Endothelial cell (in vitro differentiated cells): ENCODE results near the gene MROH8. TPM values are rescaled to one million over a fixed set of nuclear protein-coding genes. Genes with fewer than 3 reads are reported as not detected.
"Not testable (repeated sequence)": the region's sequence is repeated elsewhere in the genome, so short reads cannot be mapped to it uniquely, and the experiment has no call there.

Experiments used
- DNase-seq: peaks from one replicate; pipeline ENCODE4 v3.0.0; 2021; ENCODE audit warnings: low spot score
- H3K27ac Mint-ChIP-seq: one replicate; pipeline ENCODE4 v1.8.0; 2021; ENCODE audit warnings: mixed read lengths, inconsistent platforms; ENCODE audit not compliant: unreplicated experiment
- H3K27me3 Mint-ChIP-seq: one replicate; pipeline ENCODE4 v1.8.0; 2021; ENCODE audit warnings: mild to moderate bottlenecking, moderate library complexity, mixed read lengths, inconsistent platforms; ENCODE audit not compliant: unreplicated experiment
- H3K36me3 Mint-ChIP-seq: one replicate; pipeline ENCODE4 v1.8.0; 2021; ENCODE audit warnings: mild to moderate bottlenecking, low read depth, mixed read lengths, inconsistent platforms; ENCODE audit not compliant: unreplicated experiment
- H3K4me1 Mint-ChIP-seq: one replicate; pipeline ENCODE4 v1.8.0; 2021; ENCODE audit warnings: mild to moderate bottlenecking, mixed read lengths, inconsistent platforms; ENCODE audit not compliant: unreplicated experiment
- H3K4me3 Mint-ChIP-seq: one replicate; pipeline ENCODE4 v1.8.0; 2021; ENCODE audit warnings: mild to moderate bottlenecking, mixed read lengths, inconsistent platforms; ENCODE audit not compliant: unreplicated experiment
- H3K9me3 Mint-ChIP-seq: one replicate; pipeline ENCODE4 v1.8.0; 2021; ENCODE audit warnings: mixed read lengths, inconsistent platforms; ENCODE audit not compliant: unreplicated experiment
- total RNA-seq: library from RNA; stranded (reverse); fragmentation: NEBNext Ultra II Directional; extraction: Animal tissue kit (Norgen Biotek cat#: 25700); gene quantifications from one replicate; pipeline ENCODE4 v1.2.1, GENCODE V29; 2021; ENCODE audit not compliant: unreplicated experiment
- TF ChIP-seq, protein P1 (sequence below): fragments of 200-600 bp; sonication (generic); IDR thresholded peaks from one replicate; pipeline ENCODE4 v1.5.0; 2021; ENCODE audit warnings: antibody characterized with exemption; ENCODE audit not compliant: unreplicated experiment

MROH8 gene
- total RNA-seq, 1 donor from 2014 or later: 4.3 TPM

DNA sequence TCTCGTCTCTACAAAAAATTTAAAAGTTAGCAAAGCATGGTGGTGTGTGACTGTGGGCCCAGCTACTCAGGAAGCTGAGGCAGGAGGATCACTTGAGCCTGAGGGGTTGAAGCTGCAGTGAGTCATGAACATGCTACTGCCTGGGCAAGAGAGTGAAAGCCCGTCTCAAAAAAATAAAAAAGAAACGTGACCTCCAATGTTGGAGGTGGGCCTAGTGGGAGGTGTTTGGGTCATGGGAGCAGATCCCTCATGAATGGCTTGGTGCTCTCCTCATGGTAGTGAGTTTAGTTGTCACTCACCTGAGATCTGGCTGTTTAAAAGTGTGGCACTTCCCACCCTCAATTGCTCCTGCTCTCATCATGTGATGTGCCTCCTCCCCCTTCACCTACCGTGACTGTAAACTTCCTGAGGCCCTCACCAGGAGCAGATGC is 107.9 kb downstream of the MROH8 start:
- DNase-seq: no peak
- H3K4me1 Mint-ChIP-seq: no peaks in the 10 kb centered on the region
- H3K27me3 Mint-ChIP-seq: no peaks in the 10 kb centered on the region
- no peak overlapping the region for H3K27ac Mint-ChIP-seq
- peaks cover 3% of the 10 kb centered on the region for H3K36me3 Mint-ChIP-seq
- no peaks in the 10 kb centered on the region for H3K9me3 Mint-ChIP-seq
- TF ChIP-seq, protein P1, sequence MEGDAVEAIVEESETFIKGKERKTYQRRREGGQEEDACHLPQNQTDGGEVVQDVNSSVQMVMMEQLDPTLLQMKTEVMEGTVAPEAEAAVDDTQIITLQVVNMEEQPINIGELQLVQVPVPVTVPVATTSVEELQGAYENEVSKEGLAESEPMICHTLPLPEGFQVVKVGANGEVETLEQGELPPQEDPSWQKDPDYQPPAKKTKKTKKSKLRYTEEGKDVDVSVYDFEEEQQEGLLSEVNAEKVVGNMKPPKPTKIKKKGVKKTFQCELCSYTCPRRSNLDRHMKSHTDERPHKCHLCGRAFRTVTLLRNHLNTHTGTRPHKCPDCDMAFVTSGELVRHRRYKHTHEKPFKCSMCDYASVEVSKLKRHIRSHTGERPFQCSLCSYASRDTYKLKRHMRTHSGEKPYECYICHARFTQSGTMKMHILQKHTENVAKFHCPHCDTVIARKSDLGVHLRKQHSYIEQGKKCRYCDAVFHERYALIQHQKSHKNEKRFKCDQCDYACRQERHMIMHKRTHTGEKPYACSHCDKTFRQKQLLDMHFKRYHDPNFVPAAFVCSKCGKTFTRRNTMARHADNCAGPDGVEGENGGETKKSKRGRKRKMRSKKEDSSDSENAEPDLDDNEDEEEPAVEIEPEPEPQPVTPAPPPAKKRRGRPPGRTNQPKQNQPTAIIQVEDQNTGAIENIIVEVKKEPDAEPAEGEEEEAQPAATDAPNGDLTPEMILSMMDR: no peak
- no peak overlapping the region for H3K4me3 Mint-ChIP-seq

DNA sequence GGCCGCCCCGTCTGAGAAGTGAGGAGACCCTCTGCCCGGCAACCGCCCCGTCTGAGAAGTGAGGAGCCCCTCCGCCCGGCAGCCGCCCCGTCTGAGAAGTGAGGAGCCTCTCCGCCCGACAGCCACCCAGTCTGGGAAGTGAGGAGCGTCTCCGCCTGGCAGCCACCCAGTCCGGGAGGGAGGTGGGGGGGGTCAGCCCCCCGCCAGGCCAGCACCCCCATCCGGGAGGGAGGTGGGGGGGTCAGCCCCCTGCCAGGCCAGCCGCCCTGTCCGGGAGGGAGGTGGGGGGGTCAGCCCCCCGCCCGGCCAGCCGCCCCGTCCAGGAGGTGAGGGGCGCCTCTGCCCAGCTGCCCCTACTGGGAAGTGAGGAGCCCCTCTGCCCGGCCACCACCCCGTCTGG is 109.8 kb downstream of the MROH8 start:
- H3K4me1 Mint-ChIP-seq, H3K36me3 Mint-ChIP-seq, DNase-seq, H3K27me3 Mint-ChIP-seq, H3K27ac Mint-ChIP-seq, H3K9me3 Mint-ChIP-seq, H3K4me3 Mint-ChIP-seq: not testable (repeated sequence)

DNA sequence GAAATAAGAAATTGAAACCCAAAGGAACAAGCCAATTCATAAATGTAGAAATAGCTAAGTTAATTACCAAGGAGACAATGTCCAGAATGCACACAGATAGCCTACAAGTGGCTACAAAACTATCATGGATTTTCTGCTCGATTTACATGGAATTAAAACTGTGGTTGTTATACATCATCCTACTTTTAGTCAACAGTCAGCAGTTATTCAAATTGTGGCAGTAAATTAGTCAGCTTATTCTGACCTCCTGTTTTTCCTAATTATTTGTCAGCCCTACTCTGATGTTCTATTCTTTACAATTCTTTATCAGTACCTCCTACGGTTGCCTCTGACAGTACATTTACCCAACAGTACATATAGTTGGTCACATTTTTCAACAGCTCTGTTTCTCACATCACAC is 113.2 kb downstream of the MROH8 start:
- no peak overlapping the region for H3K4me3 Mint-ChIP-seq

DNA sequence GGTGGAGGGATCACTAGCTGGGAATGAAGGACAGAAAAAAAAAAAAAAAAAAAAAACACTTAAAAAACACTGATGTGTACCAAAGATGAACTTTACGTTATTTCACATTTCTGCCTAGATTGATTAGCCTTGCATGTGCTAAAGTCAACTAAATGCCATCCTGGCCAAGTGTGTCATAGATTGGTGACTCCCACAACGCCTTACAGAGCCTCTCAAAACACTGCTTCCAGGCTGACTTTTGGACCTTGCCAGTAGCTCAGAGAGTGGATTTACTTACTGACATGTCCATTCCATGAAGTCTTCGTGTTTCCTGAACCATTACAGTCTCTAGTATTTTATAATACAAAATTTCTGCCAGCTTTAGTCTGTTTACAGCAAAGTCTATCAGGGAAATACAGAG is 124.1 kb downstream of the MROH8 start:
- Mint-ChIP-seq H3K9me3 (no peaks in the 10 kb centered on the region), H3K4me1 (no peaks in the 10 kb centered on the region), H3K36me3 (peaks cover 15% of the 10 kb centered on the region), H3K27me3 (no peaks in the 10 kb centered on the region), H3K4me3 (no peak overlapping the region), H3K27ac (no peak overlapping the region)
- DNase-seq: no peak
- TF ChIP-seq, protein P1: no peak

More for the DNA sequence above, 113.2 kb downstream of the MROH8 start:
- H3K36me3 Mint-ChIP-seq: peaks cover 3% of the 10 kb centered on the region
- no peaks in the 10 kb centered on the region for H3K4me1 Mint-ChIP-seq
- TF ChIP-seq, protein P1: no peak
- no peaks in the 10 kb centered on the region for H3K9me3 Mint-ChIP-seq
- no peaks in the 10 kb centered on the region for H3K27me3 Mint-ChIP-seq
- no peak for DNase-seq
- no peak overlapping the region for H3K27ac Mint-ChIP-seq

DNA sequence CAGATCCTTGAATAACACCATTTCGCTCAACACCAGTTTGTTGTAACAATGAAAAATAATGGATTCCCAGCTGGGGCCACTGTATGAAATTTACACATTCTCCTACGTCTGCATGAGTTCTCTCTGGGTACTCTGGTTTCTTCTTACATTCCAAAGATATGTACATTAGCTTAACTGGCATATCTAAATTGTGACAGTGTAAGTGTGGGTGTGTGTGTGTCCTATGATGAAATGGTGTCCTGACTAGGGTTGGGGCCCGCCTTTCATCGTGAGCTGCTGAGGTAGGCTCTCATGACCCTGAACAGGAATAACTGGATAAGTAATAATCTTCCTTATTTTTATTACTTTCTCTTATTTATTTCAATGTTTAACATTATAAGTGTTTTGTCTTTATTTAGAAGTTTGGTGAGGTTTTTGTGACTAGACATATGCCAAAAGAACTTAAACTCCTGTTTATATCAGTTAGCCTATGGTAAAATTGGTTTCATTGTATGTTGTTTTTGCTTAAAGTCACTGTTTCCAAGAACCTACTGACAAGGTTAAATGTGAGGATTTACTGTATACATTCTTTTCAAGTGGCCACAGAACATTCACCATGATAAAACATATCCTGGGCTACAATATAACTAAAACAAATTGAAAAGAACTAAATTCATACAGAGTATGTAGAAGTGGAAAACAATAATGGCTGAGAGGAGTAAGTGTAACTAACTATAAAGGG is 126.0 kb downstream of the MROH8 start:
- H3K36me3 Mint-ChIP-seq: peaks cover 15% of the 10 kb centered on the region
- H3K4me3 Mint-ChIP-seq: no peak overlapping the region
- H3K27ac Mint-ChIP-seq: no peak overlapping the region

More for the DNA sequence above, 126.0 kb downstream of the MROH8 start:
- Mint-ChIP-seq H3K4me1 (no peaks in the 10 kb centered on the region), H3K27me3 (no peaks in the 10 kb centered on the region), H3K9me3 (no peaks in the 10 kb centered on the region)
- no peak for DNase-seq
- TF ChIP-seq, protein P1: no peak

Other genes starting within 250 kb of the MROH8 start
- 58.1 TPM for gene SAMHD1, start 227.8 kb downstream of the MROH8 start, total RNA-seq
- 5.7 TPM for gene RBL1, start 83.6 kb downstream of the MROH8 start, total RNA-seq
- 187 TPM for gene RPN2, start 218 bp downstream of the MROH8 start, total RNA-seq
- not detected for gene GHRH, start 82.3 kb upstream of the MROH8 start, total RNA-seq
- gene MANBAL, start 110.1 kb upstream of the MROH8 start, total RNA-seq: 35.6 TPM
- gene SRC, start 166.6 kb upstream of the MROH8 start, total RNA-seq: 60.8 TPM